Measurements from ENCODE around the gene KDF1.
"Not testable (repeated sequence)": the region's sequence is repeated elsewhere in the genome, so short reads cannot be mapped to it uniquely, and the experiment has no call there.

The KDF1 gene

DNA sequence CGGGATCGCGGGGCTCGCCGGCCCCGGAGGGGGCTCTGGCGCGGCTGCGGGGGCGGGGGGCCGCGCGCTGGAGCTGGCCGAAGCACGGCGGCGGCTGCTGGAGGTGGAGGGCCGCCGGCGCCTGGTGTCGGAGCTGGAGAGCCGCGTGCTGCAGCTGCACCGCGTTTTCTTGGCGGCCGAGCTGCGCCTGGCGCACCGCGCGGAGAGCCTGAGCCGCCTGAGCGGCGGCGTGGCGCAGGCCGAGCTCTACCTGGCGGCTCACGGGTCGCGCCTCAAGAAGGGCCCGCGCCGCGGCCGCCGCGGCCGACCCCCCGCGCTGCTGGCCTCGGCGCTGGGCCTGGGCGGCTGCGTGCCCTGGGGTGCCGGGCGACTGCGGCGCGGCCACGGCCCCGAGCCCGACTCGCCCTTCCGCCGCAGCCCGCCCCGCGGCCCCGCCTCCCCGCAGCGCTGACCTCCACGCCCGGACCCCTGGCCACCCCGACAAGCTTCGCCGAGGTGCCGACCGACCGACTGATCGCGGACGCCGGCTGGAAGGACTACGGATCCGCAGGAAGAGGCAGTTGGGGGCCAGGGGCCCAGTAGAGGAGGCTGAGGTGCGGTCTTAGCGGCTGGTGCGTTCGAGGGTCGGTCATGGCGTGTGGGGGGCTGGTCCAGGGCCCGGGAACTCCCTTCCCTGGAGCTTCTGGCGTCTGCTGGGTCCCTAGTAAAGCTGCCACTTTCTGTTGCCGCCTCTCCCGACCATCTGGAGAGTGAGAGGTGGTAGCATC, 33.9 kb upstream of the KDF1 start:
- peak; percentile 30 for DNase-seq

DNA sequence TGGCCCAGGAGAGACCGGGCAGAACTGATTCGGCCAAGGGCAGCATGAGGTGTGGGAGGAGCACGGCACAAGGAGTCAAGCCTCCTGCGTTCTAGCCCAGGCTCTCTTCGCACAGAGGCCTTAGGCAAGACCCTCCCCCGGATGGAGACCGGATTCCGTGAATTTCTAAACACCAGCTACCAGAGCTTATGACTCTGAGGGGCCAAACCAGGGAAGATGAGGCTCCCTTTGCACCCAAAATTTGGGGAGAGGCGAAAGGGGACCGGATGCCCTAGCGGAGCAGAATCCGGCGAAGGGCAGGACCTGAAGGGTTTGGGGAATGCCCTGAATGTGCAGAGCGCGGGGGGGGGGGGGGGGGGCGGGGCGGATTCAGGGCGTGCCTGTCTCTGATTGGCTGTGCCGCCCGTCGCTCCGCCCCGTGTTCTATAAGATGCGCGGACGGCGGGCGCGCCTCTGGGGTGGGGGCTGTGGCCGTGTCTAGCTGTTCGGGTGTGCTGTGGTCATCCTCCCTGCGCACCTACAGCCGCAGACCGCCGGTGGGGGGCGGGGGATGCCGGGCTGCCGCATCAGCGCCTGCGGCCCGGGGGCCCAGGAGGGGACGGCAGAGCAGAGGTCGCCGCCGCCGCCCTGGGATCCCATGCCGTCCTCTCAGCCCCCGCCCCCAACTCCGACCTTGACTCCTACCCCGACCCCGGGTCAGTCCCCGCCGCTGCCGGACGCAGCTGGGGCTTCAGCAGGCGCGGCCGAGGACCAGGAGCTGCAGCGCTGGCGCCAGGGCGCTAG, 33.2 kb upstream of the KDF1 start, which contains the start of gene TRNP1:
TSS of gene TRNP1 (plus strand) at position 456 of the 783 bp plus-strand sequence. CDS start at position 551, 95 bp downstream.
- DNase-seq, result peak; percentile 71

DNA sequence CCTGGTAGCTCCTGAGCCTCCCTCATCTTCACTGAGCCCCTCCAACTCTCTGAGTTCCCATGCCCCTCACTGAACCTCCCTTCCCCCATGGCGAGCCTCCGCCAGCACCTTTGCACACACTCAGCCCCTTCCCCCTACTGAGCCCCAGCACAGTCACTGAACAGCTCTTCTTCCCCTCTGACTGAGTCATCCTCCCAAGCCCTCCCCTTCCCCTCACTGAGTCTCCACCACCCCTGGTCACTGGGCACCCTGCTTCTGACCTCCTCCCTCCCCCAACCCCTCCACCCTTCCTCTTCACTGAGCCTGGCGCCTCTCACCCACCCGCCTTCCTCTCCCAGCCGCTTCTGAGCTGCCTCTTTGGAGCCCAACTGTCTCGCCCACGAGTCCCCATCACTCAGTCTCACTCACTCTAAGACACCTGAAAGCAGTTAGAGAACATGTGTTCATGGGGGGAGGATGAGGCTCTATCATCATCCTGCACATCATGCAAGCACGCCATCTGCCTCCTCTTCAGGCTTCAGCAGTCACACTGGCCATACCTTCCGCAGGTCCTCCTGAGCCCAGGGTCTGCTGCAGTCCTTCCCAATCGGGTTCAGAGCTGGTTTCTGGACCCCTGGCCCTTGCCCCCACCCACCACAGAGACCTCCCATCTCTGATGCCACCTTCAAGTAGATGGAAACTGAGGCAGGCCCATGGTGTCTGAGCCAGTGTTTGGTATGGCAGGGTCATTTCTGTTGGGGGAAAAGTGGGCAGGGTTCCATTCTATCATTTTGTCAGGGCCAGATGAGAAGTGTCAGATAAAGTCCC, 31.2 kb upstream of the KDF1 start:
- DNase-seq, result no peak

DNA sequence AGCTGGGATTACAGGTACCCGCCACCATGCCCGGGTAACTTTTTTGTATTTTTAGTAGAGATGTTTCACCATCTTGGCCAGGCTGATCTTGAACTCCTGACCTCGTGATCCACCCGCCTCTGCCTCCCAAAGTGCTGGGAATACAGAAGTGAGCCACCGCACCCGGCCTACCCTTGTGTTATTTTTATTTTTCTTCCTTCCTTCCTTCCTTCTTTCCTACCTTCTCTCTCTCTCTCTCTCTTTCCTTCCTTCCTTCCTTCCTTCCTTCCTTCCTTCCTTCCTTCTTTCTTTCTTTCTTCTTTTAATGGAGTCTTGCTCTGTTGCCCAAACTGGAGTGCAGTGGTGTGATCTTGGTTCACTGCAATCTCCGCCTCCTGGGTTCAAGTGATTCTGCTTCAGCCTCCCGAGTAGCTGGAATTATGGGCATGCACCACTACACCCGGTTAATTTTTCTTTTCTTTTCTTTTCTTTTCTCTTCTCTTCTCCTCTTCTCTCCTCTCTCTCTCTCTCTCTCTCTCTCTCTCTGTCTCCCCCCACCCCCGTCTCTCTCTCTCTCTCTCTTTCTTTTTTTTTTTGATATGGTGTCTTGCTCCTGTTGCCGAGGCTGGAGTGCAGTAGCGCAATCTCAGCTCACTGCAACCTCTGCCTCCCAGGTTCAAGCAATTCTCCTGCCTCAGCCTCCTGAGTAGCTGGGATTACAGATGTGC, 29.3 kb upstream of the KDF1 start:
- not testable (repeated sequence) for DNase-seq

DNA sequence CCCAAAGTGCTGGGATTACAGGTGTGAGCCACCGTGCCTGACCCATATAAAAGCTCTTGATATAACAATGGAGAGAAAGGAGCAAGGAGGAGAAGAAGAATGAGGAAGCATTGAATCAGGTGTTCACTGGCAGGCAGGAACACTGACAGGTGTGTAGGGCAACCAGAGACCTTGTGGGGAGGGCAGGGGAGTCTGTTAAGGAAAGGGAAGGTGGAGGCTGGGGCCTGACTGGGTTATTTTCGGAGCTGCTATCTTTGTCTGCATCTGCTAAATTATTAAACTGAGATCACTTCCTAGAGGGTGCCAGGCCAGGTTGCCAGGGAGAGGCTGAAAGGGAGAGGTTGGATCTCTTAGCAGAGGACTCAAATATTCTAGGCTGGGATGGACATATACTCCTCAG, 26.4 kb upstream of the KDF1 start:
- no peak for DNase-seq

DNA sequence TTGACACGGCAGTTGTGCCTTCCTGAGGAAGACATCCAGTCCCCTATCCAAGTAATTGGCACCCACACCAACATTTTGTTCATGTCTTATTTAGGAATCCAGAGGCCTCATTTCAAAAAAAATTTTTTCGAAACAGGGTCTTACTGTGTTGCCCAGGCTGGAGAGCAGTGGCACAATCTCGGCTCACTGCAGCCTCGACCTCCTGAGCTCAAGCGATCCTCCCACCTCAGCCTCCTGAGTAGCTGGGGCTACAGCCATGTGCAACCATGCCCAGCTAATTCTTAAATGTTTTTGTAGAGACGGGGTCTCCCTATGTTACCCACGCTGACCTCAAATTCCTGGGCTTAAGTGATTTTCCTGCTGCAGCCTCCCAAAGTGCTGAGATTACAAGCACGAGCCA, 24.0 kb upstream of the KDF1 start:
- DNase-seq, result no peak

DNA sequence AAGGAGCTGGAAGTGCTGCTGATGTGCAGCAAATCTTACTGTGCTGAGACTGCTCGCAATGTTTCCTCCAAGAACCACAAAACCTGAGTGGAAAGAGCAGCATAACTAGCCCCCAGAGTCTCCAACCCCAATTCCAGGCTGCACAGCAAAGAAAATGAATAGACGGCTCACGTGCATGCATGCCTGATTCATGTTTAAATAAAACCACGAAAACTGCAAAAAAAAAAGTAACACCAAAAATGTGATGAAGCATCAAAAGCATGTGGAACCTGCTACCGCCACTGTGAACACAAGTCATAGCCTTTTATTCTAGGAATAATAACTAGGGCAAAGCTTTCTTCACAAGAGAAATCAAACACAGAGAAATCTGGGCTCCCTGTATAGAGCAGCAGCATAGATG, 23.6 kb upstream of the KDF1 start:
- DNase-seq, result no peak

DNA sequence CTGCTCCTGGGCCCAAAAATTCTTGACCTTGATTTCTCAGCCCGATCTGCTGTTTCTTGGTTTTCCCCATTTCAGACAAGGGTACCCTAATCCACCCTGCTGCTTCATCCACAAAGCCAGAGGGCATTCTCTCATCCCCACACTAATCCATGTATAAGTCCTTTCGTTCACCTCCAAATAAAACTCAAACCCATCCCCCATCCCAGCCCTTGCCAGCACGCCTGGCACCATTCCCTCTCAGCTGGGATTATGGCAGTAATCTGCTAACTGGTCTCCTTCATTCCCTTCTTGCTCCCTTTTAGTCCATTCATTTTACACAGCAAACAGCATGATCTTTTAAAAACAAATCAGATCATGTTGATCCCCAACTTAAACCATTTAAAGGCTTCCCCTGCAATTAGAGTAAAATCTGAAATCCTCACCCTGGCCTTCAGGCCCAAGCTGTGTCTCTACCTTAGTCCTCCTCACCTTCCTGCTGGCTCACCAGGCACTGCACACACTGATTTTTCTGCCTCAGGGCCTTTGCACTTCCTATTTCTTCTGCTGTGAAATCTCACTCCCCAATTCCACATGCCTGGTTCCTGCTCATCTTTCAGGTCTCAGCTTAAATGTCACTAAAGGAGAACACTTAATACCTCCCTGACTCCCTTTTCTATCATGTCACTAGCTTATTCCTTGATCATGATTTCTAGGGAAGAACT, 21.0 kb upstream of the KDF1 start:
- DNase-seq, result no peak

DNA sequence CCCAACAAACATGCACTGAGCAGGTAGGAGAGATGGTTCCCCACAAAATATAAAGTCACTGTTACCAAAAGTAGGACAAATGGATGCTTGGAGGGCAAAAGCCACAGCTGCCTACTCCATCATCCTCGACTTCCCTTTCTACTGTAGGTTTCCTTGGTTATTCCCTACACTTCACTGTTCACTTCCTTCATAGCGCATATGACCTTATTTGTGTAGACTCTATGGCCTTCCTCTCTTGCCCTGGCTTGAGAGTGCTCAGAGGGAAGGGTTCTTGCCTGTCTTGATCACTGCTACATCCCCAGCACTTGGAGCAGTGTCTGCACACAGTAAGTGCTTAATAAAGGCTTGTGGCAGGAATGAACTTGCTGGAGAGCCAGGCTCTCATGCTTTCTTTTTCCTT, 18.6 kb upstream of the KDF1 start:
- DNase-seq, result no peak

DNA sequence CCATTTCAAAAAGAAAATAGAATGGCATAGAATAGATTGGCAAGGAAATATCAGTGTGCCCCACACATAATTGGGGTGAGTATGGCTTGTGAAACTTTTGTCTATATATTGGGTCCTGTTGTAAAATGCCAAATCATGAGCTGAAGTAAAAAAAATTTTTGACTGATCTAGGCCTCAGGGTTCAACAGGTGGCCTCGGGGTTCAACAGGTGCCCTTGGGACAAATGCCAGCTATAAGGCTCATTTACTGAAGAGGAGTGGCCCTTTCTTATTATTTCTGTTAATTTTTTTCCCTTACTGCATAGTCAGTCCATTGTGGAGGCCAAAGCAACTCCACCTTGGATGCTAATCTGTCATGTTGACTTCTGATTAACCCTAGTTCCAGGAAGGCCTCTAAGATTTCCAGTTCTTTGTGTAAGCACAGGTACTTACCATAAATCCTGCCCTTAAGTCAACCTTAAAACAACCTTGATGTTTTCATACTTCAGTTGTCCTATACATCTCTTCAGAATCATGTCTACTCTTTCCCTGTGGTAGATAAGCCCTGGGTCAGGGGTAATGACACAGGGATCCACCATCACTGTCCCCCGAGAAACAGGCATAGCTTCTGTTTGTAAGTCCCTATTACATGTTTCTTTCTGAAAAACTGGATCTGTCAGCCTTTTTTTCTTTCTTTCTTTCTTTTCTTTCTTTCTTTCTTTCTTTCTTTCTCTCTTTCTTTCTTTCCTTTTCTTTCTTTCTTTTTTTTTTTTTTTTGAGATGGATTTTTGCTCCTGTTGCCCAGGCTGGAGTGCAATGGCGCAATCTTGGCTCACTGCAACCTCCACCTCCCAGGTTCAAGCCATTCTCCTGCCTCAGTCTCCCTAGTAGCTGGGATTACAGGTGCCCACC, 16.6 kb upstream of the KDF1 start:
- no peak for DNase-seq

DNA sequence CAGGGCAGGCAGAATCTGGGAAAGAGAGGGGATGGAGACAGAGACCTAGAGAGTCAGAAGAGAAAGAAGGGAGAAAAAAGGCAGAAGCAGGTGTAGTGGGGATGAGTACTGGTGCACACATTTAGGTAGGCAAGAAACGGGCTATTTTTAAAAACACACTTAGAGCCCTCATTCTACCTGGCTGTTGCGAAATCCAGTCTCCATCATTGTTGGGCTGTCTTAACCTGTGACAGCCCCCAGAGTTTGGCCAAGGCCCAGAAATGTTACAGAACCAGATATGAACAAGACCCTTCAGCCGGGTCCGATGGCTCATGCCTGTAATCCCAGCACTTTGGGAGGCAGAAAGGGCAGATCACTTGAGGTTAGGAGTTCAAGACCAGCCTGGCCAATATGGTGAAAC, 12.6 kb upstream of the KDF1 start:
- DNase-seq, result no peak

DNA sequence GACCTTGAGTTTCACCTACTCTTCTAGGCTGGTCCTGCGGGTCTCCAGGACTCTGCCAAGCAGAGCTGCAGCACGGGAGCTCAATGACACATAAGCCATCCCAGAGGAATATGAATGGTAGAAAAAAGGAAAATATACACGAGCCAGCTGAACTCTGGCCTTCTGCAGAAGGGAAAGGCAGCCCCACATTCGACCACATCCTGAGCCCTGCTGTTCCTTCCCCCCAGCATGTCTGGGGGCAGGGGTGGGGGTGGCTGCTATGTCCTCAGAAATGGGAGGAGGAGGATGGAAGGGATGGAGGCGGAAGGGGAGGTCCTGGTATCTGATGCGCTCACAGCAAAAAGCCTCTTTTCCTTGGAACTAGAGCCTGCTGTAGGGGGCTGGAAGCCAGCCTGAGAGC, 12.1 kb upstream of the KDF1 start:
- no peak for DNase-seq

DNA sequence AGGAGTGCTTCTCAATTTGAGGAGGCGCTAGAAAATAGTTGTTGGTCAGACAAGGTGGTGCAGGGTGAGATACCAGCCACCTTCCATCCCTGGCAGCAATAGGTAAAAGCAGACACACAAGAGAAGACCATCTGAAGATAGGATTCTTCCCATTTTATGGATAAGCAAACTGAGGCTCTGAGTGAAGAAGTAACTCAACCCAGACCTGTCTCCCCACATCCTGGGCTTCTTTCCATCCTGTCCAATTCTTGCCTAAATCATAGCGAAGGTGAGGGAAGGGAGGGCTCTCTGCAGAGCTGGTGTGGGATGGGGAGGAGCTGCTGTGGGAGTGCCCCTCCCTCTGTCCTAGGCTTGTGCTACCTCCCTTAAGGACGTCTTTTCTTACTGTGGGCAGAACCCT, 11.3 kb upstream of the KDF1 start:
- DNase-seq, result no peak

DNA sequence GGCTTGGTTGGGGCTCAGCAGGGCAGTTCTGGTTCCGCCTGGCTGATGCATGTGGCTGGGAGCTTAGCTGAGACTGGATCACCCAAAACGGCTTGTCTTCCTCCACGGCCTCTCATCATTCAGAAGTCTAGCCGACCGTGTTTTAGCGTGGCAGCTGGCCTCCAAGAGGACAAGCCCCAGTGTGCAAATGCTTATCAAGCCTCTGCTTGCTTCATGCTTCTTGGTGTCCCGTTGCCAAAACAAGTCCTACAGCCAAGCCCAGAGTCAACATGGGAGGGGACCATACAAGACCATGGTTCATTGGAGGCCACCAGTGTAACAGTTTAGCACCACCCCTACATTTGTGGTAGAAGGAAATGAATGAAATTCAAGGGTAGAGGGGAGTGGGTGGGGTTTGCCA, 10.5 kb upstream of the KDF1 start:
- no peak for DNase-seq

DNA sequence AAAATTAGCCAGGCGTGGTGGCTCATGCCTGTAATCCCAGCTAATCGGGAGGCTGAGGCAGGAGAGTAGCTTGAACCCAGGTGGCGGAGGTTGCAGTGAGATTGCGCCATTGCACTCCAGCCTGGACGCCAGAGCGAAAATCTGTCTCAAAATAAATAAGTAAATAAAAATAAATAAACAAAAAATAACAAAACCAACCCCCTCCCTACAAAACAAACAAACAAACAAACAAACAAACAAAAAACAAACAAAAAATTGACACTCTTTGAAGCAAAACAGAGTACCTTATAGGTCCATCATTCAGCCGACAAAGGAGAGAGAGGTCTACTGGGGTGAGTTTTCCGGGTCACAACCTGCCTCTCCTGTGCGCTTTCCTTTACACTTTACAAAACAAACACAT, 5.4 kb upstream of the KDF1 start:
- DNase-seq, result no peak

DNA sequence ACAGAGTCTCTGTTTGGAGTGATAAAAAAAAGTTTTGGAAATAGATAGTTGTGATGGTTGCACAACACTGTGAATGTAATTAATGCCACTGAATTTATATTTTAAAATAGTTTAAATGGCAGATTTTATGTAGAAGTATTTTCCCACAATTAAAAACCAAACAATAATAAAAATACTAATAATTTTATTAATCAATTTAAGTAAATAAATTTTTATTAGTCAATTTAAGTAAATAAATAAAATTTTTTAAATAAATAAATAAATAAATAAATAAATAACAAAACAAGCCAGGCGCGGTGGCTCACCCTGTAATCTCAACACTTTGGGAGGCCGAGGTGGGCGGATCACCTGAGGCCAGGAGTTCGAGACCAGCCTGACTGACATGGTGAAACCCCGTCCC, 4.9 kb upstream of the KDF1 start:
- no peak for DNase-seq

DNA sequence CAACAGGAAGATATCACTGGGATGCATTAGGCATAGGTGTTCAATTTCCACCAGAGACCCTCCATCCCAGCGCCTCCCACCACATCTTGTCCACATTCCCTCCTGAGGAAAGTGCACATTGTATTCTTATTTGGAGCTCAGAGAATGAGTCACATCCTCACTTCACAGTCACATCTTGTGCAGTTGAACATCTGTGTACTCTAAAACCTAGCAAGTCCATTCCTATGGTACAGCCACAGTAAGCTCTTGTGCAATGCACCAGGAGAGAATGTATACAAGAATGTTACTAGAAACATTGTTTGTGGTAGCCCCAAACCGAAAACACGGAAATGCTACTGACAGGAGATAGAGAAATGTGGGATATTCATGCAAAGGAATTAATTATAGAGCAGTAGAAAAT, 1.6 kb upstream of the KDF1 start:
- no peak for DNase-seq

DNA sequence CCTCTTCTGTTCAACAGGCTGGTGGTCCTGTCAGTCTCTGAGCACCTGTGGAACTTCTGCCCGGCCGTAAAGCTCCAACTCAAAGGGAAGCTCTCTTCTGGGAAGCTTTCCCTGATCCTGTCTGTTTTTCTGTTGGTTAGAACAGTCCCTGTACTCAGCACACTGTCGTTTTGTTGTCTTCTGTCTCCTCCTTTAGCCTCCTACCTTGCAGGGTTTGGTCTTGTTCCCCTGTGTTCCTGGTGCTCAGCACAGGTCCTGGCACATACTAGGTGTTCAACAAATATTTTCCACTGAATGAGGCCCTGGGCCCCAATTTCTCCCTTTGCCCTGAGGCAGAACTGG, 328 bp upstream of the KDF1 start:
- no peak for DNase-seq

DNA sequence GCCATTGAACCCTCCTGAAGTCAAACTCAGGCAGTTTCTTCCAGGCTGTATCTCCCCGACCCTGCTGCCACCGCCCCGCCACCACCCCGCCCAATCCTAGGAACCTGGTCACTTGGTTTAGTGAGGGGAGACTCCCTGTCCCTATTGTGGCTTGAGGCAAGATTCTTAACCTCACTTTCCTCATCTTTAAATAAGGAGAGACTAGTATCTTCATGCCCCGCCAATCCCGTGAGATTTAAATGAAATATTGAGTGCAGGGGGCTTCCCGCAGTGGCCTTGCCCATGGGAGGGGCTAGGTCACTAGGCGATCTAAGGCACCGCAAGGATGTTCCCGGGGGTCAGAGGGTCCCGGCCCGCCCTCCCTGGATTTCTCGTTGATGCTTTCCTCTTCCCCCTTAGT, 998 bp downstream of the KDF1 start:
- DNase-seq, result no peak

DNA sequence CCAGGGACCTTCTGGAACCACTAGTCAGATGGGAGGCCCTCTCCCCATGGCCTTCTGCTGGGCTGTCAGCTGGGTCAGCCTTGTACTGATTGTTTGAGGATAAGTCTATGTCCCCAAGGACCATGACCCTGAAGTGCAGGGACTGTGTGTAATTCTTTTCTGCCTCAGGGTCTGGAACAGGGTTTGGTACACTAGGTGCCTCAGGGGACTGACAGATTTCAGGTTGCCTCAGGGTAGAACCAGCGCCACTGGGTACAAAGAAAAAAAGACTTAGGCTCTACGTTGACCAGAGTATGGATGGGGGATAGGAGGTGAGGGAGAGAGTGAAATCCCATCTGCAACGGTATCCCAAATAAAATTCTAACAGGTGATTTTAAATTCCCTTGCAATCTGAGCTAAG, 3.0 kb downstream of the KDF1 start:
- DNase-seq, result no peak

DNA sequence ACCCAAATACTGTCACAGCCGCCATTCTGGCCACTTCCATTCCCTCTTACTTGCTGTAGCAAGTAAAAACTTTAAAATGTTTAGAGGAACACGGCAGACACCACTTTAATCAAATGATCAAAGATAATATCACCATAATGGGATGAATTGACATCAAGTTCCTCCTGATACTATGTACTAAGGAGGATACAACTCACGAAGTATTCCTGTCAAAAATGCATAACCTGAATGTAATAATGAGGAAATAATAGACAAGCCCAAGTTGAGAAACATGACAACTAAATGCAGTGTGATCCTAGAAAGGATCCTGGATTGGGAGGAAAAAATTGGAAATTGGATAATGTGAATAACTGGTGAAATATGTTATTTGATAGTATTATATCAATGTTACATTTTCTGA, 3.9 kb downstream of the KDF1 start:
- no peak for DNase-seq
